ENCODE measurements around the gene PCSK5. TPM values are rescaled to one million over a fixed set of nuclear protein-coding genes. Genes with fewer than 3 reads are reported as not detected.

PCSK5 gene
- total RNA-seq, 2 donors from 2014 or later: 2.4 to 32.2 TPM

GRCh38 chr9:75912951-75913350 is 22.5 kb downstream of the PCSK5 start:
- no peak for TF ChIP-seq POLR2A (IDR thresholded peaks at IDR 0.05)
- TF ChIP-seq CTCF (IDR thresholded peaks at IDR 0.05): no peak
- no peak for TF ChIP-seq POLR2AphosphoS5 (IDR thresholded peaks at IDR 0.05)
- Histone ChIP-seq H3K9me3 (no peaks in the 10 kb centered on the region), H3K27ac (no peak overlapping the region), H3K27me3 (replicated peaks; ENCODE audit: insufficient read depth) (no peaks in the 10 kb centered on the region), H3K4me1 (replicated peaks) (no peaks in the 10 kb centered on the region), H3K36me3 (no peaks in the 10 kb centered on the region), H3K4me3 (no peak overlapping the region)
- WGBS: 98% methylated on average over 3 of the region's 3 CpGs
- no peak for DNase-seq (ENCODE audit: low spot score)
- intact Hi-C loops (cut with DNase I): no loop called here

- H3K9me3 ChIP-seq: no peaks in the 10 kb centered on the region
- TF ChIP-seq POLR2AphosphoS5 (IDR thresholded peaks at IDR 0.05) (no peak), CTCF (IDR thresholded peaks at IDR 0.05) (no peak), POLR2A (IDR thresholded peaks at IDR 0.05) (no peak)
- H3K4me3 ChIP-seq: no peak overlapping the region
- H3K27me3 ChIP-seq (replicated peaks; ENCODE audit: insufficient read depth): no peaks in the 10 kb centered on the region
- no peaks in the 10 kb centered on the region for H3K36me3 ChIP-seq
- DNase-seq (ENCODE audit: low spot score): no peak
- WGBS: 94% methylated on average over 4 of the region's 4 CpGs
- no peaks in the 10 kb centered on the region for H3K4me1 ChIP-seq (replicated peaks)
- H3K27ac ChIP-seq: no peak overlapping the region
- intact Hi-C loops (cut with DNase I): no loop called here
Measured at GRCh38 chr9:75914002-75914401, 23.5 kb downstream of the PCSK5 start.

- H3K36me3 ChIP-seq: no peaks in the 10 kb centered on the region
- intact Hi-C loops (cut with DNase I): no loop called here
- H3K9me3 ChIP-seq: no peaks in the 10 kb centered on the region
- H3K27me3 ChIP-seq (replicated peaks; ENCODE audit: insufficient read depth): no peaks in the 10 kb centered on the region
- no peak for DNase-seq (ENCODE audit: low spot score)
- no peak overlapping the region for H3K27ac ChIP-seq
- no peak overlapping the region for H3K4me3 ChIP-seq
- TF ChIP-seq POLR2A (IDR thresholded peaks at IDR 0.05) (no peak), CTCF (IDR thresholded peaks at IDR 0.05) (no peak), POLR2AphosphoS5 (IDR thresholded peaks at IDR 0.05) (no peak)
- 86% methylated on average over 4 of the region's 4 CpGs for WGBS
- H3K4me1 ChIP-seq (replicated peaks): no peaks in the 10 kb centered on the region
Measured at GRCh38 chr9:75914883-75915452, 24.5 kb downstream of the PCSK5 start.

GRCh38 chr9:75918154-75918553 is 27.7 kb downstream of the PCSK5 start:
- no peaks in the 10 kb centered on the region for H3K9me3 ChIP-seq
- H3K36me3 ChIP-seq: no peaks in the 10 kb centered on the region
- intact Hi-C loops (cut with DNase I): no loop called here
- no peaks in the 10 kb centered on the region for H3K4me1 ChIP-seq (replicated peaks)
- H3K4me3 ChIP-seq: no peak overlapping the region
- TF ChIP-seq POLR2AphosphoS5 (IDR thresholded peaks at IDR 0.05) (no peak), POLR2A (IDR thresholded peaks at IDR 0.05) (no peak), CTCF (IDR thresholded peaks at IDR 0.05) (no peak)
- H3K27ac ChIP-seq: no peak overlapping the region
- H3K27me3 ChIP-seq (replicated peaks; ENCODE audit: insufficient read depth): no peaks in the 10 kb centered on the region
- 76% methylated on average over 3 of the region's 3 CpGs for WGBS
- DNase-seq (ENCODE audit: low spot score): no peak

- H3K4me1 ChIP-seq (replicated peaks): no peaks in the 10 kb centered on the region
- H3K27me3 ChIP-seq (replicated peaks; ENCODE audit: insufficient read depth): no peaks in the 10 kb centered on the region
- no peak for DNase-seq (ENCODE audit: low spot score)
- no peak overlapping the region for H3K27ac ChIP-seq
- H3K4me3 ChIP-seq: no peak overlapping the region
- no peaks in the 10 kb centered on the region for H3K36me3 ChIP-seq
- 87% methylated on average over 3 of the region's 3 CpGs for WGBS
- intact Hi-C loops (cut with DNase I): no loop called here
- H3K9me3 ChIP-seq: no peaks in the 10 kb centered on the region
- TF ChIP-seq POLR2A (IDR thresholded peaks at IDR 0.05) (no peak), POLR2AphosphoS5 (IDR thresholded peaks at IDR 0.05) (no peak), CTCF (IDR thresholded peaks at IDR 0.05) (no peak)
Measured at GRCh38 chr9:75918909-75919308, 28.4 kb downstream of the PCSK5 start.

Measured in prostate gland (tissue), 2 donors.